ENCODE data around the gene GABRD.

Gene GABRD

DNA sequence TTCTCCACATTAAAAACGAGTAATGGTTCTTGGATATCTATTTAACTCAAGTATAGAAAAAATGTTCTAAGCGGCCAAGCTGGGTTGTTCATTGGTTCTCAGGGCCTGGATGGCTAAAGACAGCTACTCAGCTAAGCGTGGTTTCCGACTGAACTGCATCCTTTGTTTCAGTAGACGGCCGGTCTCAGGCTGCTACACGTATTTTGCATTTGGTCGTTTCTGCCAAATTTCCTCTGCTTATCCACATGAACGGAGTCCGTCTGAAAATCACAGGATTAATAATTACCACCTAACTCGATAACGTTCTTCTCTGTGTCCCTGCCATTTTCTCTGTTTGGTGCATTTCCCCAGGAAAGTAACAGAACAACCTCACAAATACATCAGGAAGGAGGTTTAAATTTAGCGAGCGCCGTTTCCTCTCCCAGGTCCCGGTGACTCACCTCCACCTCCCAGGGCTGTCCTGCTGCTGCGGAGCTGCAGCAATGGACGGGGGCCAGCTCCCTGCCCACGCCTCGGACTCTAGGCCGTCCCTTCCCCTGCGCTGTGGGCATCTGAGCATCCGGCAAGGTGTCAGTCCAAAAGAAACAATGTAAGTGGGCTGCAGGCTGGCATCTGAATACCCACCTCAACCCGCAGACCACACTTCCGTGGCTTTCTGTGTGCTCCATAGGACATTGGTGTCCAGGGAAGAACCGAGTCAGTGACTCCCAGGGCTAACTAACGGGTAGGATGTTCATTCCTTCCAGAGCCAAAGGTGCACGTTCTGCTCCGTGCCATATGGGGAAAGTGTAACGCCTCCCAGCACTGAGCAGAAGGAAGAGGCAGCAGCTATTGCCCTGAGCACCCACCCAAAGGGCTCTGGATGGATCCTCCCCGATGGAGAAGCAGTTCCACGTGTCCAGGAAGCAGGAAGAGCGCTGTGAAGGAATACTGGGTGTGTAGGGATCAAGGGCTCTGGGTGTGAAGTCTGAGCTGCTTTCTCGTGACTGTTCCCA is 4.1 kb upstream of the GABRD start:
- no peak for DNase-seq (ENCODE audit: low read depth)
- H3K4me3 ChIP-seq (ENCODE audit: low read depth, low read length) = no peak overlapping the region
- in situ Hi-C loops (cut with HindIII; ENCODE audit: low sequenced_read_pairs) = no loop called here
- TF ChIP-seq, protein P1, sequence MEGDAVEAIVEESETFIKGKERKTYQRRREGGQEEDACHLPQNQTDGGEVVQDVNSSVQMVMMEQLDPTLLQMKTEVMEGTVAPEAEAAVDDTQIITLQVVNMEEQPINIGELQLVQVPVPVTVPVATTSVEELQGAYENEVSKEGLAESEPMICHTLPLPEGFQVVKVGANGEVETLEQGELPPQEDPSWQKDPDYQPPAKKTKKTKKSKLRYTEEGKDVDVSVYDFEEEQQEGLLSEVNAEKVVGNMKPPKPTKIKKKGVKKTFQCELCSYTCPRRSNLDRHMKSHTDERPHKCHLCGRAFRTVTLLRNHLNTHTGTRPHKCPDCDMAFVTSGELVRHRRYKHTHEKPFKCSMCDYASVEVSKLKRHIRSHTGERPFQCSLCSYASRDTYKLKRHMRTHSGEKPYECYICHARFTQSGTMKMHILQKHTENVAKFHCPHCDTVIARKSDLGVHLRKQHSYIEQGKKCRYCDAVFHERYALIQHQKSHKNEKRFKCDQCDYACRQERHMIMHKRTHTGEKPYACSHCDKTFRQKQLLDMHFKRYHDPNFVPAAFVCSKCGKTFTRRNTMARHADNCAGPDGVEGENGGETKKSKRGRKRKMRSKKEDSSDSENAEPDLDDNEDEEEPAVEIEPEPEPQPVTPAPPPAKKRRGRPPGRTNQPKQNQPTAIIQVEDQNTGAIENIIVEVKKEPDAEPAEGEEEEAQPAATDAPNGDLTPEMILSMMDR (IDR thresholded peaks at IDR 0.05; ENCODE audit: low read depth, low read length, missing control alignments) = no peak

DNA sequence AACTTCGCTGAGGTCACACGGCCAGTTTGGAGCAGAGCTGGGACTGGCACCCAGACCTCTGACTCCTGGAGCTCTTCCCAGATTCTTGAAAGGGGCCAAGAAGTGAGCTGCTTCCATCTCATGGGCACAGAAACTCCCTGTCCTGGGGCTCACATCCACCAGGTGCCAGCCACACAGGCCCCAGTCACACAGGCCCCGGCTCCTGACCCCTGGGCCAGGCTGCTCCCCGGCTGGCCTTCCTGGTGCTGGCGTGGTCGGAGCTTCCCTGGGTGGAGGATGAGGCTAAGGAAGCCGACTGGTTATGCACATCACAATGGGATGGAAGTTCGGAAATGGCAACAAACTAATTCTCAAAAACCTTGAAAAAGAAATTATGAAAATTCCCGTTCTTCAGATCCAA is 3.0 kb upstream of the GABRD start:
- no peak for DNase-seq (ENCODE audit: low read depth)
- TF ChIP-seq, protein P1 (IDR thresholded peaks at IDR 0.05; ENCODE audit: low read depth, low read length, missing control alignments) = no peak
- H3K4me3 ChIP-seq (ENCODE audit: low read depth, low read length) = no peak overlapping the region
- in situ Hi-C loops (cut with HindIII; ENCODE audit: low sequenced_read_pairs) = no loop called here

DNA sequence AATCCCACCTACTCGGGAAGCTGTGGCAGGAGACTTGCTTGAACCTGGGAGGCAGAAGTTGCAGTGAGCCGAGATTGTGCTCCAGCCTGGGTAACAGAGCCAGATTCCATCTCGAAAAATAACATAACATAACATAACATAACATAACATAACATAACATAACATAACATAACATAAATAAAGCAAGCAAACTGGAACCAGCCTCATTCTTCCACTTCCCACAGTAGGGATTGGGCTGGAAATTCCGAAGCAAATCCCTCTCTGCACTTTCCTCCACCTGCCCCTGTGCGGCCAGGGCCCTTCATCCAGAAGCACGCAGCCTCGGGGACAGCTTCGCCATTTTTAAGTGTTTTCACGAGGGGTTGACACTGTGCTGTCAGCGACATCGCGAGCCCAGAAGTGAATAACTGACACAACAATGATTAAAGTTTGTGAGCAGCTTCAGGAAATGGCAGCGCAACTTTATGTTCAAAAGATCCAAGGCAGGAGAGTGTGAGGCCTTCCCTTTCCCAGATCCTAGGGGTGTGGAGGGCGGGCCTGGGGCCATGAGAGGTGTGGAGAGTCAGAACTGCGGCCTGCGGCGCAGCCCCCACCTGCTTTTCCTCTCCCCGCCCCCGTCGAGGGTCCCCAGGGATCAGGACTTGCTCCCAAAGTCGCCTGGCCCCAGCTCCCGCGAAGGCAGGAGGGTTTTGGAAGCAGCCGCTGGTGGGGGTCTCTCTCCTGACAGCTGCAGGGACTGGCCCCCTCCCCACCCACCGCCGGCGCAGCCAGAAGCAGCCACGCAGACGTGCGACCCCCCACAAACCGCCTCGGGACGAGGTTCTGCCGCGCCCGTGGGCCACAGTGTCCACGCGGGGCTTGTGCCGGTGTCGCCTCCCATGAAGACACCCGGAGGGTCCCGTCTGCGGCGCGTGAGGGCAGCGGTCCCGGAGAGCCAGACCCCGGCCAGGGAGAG is 651 bp upstream of the GABRD start:
- H3K4me3 ChIP-seq (ENCODE audit: low read depth, low read length) = no peak overlapping the region
- in situ Hi-C loops (cut with HindIII; ENCODE audit: low sequenced_read_pairs) = no loop called here
- TF ChIP-seq, protein P1 (IDR thresholded peaks at IDR 0.05; ENCODE audit: low read depth, low read length, missing control alignments) = no peak
- no peak for DNase-seq (ENCODE audit: low read depth)

DNA sequence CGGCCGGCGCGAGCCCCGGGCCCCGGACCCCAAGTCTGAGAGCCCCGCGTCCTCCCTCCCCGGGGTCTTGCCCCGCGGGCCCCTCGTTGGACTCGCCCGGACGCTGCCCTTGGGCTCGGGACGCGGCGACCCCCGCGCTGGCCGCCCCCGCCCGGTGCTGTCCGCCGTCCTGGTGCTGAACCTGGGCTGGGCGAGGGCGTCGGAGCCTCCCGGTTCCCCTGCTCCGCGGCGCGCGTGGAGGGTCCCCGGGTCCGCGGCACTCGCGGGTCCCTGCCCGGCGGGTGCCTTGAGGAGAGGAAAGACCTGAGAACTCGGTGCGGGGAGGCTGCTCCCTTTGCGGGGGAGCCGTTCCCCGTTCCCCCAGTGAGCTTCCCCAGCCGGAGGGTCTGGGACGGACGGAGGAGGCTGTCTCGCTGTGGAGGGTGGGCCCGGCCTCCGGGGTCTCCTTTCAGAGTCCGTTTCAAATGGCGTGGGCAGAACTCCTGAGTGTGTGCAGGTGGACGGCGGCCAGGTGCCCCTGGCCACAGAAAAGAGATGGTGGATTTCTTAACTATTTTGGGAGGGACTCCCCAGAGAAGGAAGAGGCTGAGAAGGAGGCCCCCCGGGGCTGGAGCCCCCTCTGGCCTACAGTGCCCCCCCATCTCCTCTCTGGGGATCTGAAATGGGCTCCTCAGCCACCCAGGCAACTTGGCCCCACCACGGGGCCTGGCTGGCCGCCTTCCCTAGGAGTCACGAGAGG is 595 bp downstream of the GABRD start:
- in situ Hi-C loops (cut with HindIII; ENCODE audit: low sequenced_read_pairs) = no loop called here
- DNase-seq (ENCODE audit: low read depth) = no peak
- TF ChIP-seq, protein P1 (IDR thresholded peaks at IDR 0.05; ENCODE audit: low read depth, low read length, missing control alignments) = no peak
- H3K4me3 ChIP-seq (ENCODE audit: low read depth, low read length) = no peak overlapping the region

DNA sequence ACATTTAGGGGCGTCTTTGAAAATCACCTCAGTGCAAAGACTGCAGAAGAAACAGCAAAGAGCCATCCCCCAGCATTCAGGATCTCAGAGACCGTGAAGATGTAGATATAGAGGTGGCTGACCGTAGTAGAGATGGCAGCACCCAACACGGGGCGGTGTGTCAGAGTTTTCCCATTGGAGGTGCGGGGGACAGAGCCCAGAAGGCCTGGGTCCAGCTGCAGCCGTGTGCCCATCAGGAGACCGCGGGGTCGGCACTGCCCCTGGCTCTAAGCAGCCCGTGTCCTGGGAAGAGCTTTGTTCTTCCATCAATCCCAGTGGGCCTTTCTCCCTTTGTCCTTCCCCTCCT is 1.1 kb downstream of the GABRD start:
- DNase-seq (ENCODE audit: low read depth) = no peak
- TF ChIP-seq, protein P1 (IDR thresholded peaks at IDR 0.05; ENCODE audit: low read depth, low read length, missing control alignments) = no peak
- no peak overlapping the region for H3K4me3 ChIP-seq (ENCODE audit: low read depth, low read length)
- in situ Hi-C loops (cut with HindIII; ENCODE audit: low sequenced_read_pairs) = no loop called here

DNA sequence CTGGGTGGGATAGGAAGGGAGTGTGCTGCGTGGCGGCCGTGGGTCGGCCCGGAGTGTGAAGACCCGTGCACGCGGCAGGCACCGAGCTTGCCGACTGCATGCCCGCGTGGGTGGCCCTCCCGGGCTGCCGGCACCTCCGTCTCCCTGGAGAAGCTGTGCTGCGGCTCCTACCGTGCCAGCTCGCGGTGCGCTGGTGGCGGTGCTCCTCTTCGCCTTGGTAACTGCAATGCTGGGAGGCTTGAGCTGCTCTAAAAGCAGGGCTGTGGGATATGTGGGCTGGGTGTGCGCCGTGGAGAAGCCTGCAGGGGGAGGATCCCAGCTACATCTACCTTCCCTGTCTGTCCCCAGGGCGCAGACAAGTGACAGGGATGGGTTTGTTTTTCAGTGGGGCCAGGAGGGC is 2.4 kb downstream of the GABRD start:
- TF ChIP-seq, protein P1 (IDR thresholded peaks at IDR 0.05; ENCODE audit: low read depth, low read length, missing control alignments) = no peak
- no peak overlapping the region for H3K4me3 ChIP-seq (ENCODE audit: low read depth, low read length)
- DNase-seq (ENCODE audit: low read depth) = no peak
- in situ Hi-C loops (cut with HindIII; ENCODE audit: low sequenced_read_pairs) = no loop called here

Measured in astrocyte of the cerebellum (primary cell).